Measurements from ENCODE around the gene LRRC1. TPM values are rescaled to one million over a fixed set of nuclear protein-coding genes. Genes with fewer than 3 reads are reported as not detected.

Gene LRRC1
- total RNA-seq, 1 donor from 2014 or later, result 16.3 TPM

DNA sequence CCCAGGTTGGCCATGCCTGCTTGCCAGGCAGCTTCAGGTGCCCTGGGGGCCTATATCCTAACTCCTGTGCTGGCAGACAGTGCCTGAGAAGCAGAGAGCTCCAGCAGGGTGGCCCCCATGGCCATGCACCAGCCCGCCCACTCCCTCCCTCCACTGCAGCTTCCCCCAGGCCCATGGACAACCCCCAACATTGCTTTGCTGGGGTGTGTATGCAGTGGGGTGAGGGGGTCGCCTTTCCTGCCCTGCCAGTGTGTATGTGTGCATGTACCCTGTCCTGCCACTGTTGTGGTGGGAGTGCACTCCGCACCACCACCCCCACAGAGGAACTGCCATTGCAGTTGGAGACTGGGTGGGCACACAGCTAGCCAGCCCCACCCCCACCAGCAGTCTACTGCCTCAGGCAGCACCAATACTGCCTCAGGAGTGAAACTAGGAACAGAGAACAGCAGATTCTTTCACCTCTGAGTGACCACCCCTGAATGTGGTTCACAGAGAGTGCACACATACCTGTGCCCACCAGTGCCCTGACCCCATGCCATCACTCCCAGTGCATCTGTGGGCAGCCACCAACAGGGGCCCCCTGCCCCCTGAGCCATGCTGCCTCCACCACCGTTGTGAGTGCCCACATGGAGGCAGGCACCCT lies 151.1 kb downstream of the LRRC1 start:
- TF ChIP-seq CTCF (IDR thresholded peaks at IDR 0.05), result no peak
- no peak for DNase-seq (ENCODE audit: low spot score in 2 of 2)
- H3K4me3 ChIP-seq, result no peak overlapping the region
- intact Hi-C loops (cut with DNase I), result no loop called here
- peaks cover 4 to 11% of the 10 kb centered on the region in 2 donors for H3K4me1 ChIP-seq
- no peaks in the 10 kb centered on the region for H3K36me3 ChIP-seq
- H3K9me3 ChIP-seq, result no peaks in the 10 kb centered on the region
- H3K27ac ChIP-seq, result no peak overlapping the region
- no peaks in the 10 kb centered on the region for H3K27me3 ChIP-seq

- Histone ChIP-seq H3K27ac (no peak overlapping the region), H3K9me3 (no peaks in the 10 kb centered on the region)
- intact Hi-C loops (cut with DNase I), result no loop called here
Observed at GRCh38 chr6:53947780-53948179, 153.0 kb downstream of the LRRC1 start.

GRCh38 chr6:53951383-53951782 lies 156.6 kb downstream of the LRRC1 start:
- no peaks in the 10 kb centered on the region for H3K4me1 ChIP-seq
- no peaks in the 10 kb centered on the region for H3K9me3 ChIP-seq
- intact Hi-C loops (cut with DNase I), result loop anchor here (10.0 kb wide), 1 partner anchor 57 kb away; no protein-coding TSS in a partner anchor
- no peaks in the 10 kb centered on the region for H3K36me3 ChIP-seq
- H3K27me3 ChIP-seq, result no peaks in the 10 kb centered on the region
- TF ChIP-seq CTCF (IDR thresholded peaks at IDR 0.05), result no peak
- H3K27ac ChIP-seq, result no peak overlapping the region
- H3K4me3 ChIP-seq, result no peak overlapping the region
- DNase-seq (ENCODE audit: low spot score in 2 of 2), result no peak

More at GRCh38 chr6:53947780-53948179, 153.0 kb downstream of the LRRC1 start:
- H3K27me3 ChIP-seq, result no peaks in the 10 kb centered on the region
- TF ChIP-seq CTCF (IDR thresholded peaks at IDR 0.05), result no peak
- H3K4me3 ChIP-seq, result no peak overlapping the region
- DNase-seq (ENCODE audit: low spot score in 2 of 2), result no peak
- no peaks in the 10 kb centered on the region for H3K36me3 ChIP-seq
- peaks cover 4 to 11% of the 10 kb centered on the region in 2 donors for H3K4me1 ChIP-seq

- intact Hi-C loops (cut with DNase I), result loop anchor here (1.0 to 10.0 kb wide), 3 partner anchors 61 to 227 kb away; no protein-coding TSS in a partner anchor
- Histone ChIP-seq H3K36me3 (no peaks in the 10 kb centered on the region), H3K27ac (no peak overlapping the region), H3K27me3 (no peaks in the 10 kb centered on the region), H3K4me3 (no peak overlapping the region), H3K9me3 (no peaks in the 10 kb centered on the region), H3K4me1 (no peaks in the 10 kb centered on the region)
- DNase-seq (ENCODE audit: low spot score in 2 of 2), result peak in 1 of 2 donors; percentile 81
- peak; percentile 62 to 89 (median 86) for TF ChIP-seq CTCF (IDR thresholded peaks at IDR 0.05)
Observed at GRCh38 chr6:53956068-53956711, 161.4 kb downstream of the LRRC1 start.

- DNase-seq (ENCODE audit: low spot score in 2 of 2), result no peak
- no peaks in the 10 kb centered on the region for H3K36me3 ChIP-seq
- no peaks in the 10 kb centered on the region for H3K27me3 ChIP-seq
- H3K9me3 ChIP-seq, result no peaks in the 10 kb centered on the region
- no peak overlapping the region for H3K27ac ChIP-seq
- intact Hi-C loops (cut with DNase I), result loop anchor here (1.0 to 10.0 kb wide), 3 partner anchors 62 to 228 kb away; no protein-coding TSS in a partner anchor
- TF ChIP-seq CTCF (IDR thresholded peaks at IDR 0.05), result no peak
- no peaks in the 10 kb centered on the region for H3K4me1 ChIP-seq
- H3K4me3 ChIP-seq, result no peak overlapping the region
Observed at GRCh38 chr6:53956804-53957203, 162.0 kb downstream of the LRRC1 start.

Data from ascending aorta (tissue), 2 donors.